HFF-Myc (cell line): Measurements from ENCODE around the gene MAP4K4.

Source experiments
- DNase-seq: peaks from one replicate; pipeline ENCODE4 v3.0.0-alpha.2; 2011; ENCODE audit warnings: low read depth; ENCODE audit errors: extremely low read depth
- H3K4me3 ChIP-seq: replicated peaks from 2 replicates; pipeline ENCODE4 v1.5.1; 2011; ENCODE audit warnings: low read depth, mild to moderate bottlenecking, control low read depth, low read length
- TF ChIP-seq, protein P1 (sequence below): IDR thresholded peaks from 2 replicates; pipeline ENCODE4 v1.5.1; 2012; ENCODE audit warnings: mild to moderate bottlenecking, low read depth, low read length, control low read depth; ENCODE audit errors: missing control alignments

The MAP4K4 gene

DNA sequence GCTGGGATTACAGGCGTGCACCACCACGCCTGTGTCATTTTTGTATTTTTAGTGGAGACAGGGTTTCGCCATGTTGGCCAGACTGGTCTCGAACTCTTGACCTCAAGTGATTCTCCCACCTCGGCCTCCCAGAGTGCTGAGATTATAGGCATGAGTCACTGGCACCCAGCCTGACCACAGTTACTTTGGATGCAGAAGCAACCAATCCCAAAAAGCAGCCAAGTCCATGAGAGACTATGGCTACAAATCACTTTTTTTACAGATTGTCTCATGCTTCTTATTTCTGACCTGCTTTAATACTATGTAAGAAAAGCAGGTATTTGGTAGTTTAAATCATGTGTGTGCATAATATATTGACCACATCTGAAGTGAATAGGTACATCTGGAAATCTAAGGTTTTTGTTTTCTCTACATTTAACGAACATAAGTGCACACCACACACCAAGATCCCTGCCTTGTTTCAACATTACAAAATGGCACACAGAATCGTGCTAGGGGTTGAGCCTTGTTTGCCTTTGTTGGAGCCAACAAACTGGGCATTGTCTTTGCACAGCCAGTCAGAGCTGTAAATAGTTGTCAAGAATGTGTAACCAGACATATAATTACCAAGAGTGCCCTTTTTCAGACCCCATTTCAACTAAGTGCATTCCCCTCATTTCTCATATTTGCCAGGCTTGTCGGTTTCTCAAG is 18.3 kb upstream of the MAP4K4 start:
- TF ChIP-seq, protein P1, sequence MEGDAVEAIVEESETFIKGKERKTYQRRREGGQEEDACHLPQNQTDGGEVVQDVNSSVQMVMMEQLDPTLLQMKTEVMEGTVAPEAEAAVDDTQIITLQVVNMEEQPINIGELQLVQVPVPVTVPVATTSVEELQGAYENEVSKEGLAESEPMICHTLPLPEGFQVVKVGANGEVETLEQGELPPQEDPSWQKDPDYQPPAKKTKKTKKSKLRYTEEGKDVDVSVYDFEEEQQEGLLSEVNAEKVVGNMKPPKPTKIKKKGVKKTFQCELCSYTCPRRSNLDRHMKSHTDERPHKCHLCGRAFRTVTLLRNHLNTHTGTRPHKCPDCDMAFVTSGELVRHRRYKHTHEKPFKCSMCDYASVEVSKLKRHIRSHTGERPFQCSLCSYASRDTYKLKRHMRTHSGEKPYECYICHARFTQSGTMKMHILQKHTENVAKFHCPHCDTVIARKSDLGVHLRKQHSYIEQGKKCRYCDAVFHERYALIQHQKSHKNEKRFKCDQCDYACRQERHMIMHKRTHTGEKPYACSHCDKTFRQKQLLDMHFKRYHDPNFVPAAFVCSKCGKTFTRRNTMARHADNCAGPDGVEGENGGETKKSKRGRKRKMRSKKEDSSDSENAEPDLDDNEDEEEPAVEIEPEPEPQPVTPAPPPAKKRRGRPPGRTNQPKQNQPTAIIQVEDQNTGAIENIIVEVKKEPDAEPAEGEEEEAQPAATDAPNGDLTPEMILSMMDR: no peak
- H3K4me3 ChIP-seq: no peak overlapping the region
- DNase-seq: no peak

DNA sequence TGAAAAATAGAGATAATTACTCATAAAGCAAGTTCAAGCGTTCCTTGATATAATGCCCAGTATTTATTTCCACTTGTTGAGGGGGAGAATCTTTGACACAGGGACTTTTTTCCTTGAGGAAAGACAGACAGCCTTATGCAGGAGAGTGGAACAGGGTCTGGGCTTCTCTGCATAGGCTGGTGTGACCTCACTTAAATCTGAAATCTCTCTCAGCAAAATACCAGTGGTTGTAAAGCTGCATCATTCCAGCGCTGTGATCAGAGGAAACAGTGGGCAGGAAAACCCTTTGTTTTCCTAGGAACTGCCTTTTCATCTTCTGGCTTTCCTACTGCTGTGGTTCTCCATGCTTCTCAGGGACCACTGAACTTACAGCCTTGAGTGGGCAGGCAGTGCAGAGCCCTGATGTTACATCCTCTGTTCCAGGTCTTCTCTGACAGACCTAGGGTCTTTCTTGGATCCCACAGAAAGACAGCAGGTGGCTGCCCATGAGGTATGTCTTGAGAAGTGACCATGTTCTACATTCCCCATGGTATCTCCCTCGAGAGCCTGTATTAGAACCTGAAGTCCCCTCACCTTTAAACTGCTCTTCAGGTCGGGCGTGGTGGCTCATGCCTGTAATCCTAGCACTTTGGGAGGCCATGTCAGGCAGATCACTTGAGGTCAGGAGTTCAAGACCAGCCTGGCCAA is 17.6 kb upstream of the MAP4K4 start:
- no peak for DNase-seq
- no peak overlapping the region for H3K4me3 ChIP-seq
- TF ChIP-seq, protein P1: no peak

DNA sequence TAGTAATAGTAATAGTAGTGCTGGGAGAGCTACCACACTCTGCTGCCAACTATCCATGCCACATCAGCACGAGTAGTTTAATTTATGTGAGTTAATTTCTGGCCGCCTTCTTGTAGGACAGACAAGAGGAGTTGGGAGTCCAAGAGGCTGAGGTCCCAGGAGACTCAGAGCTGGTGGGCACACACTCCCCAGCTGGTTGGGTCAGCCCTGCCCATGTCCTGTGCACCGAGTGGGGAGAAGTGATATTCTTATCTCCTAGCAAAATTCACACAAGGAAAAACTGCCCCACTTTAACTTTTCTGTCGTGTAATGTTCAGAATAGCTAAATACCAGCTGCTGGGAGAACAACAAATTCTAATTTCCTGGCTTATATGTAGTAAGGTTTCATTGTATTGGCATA is 15.2 kb upstream of the MAP4K4 start:
- H3K4me3 ChIP-seq: no peak overlapping the region
- no peak for DNase-seq
- TF ChIP-seq, protein P1: no peak

DNA sequence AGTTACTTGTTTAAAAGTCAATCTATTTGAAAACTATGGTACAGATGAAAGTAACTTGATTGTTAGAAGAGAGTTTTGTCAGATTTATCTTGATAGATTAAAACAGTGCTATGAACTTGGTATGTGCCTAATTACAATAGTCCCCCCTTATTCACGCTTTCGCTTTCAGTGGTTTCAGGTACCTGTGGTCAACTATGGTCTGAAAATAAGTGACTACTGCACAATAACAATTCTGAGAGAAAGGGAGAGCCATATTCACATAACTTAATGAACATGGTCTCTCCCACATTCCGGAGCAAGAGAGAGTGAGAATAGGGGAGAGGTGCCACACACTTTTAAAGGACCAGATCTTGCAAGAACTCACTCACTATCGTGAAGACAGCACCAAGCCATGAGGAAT is 13.2 kb upstream of the MAP4K4 start:
- TF ChIP-seq, protein P1: no peak
- DNase-seq: no peak
- no peak overlapping the region for H3K4me3 ChIP-seq

GRCh38 chr2:101688261-101688660 is 9.2 kb upstream of the MAP4K4 start:
- TF ChIP-seq, protein P1: no peak
- no peak overlapping the region for H3K4me3 ChIP-seq
- no peak for DNase-seq

DNA sequence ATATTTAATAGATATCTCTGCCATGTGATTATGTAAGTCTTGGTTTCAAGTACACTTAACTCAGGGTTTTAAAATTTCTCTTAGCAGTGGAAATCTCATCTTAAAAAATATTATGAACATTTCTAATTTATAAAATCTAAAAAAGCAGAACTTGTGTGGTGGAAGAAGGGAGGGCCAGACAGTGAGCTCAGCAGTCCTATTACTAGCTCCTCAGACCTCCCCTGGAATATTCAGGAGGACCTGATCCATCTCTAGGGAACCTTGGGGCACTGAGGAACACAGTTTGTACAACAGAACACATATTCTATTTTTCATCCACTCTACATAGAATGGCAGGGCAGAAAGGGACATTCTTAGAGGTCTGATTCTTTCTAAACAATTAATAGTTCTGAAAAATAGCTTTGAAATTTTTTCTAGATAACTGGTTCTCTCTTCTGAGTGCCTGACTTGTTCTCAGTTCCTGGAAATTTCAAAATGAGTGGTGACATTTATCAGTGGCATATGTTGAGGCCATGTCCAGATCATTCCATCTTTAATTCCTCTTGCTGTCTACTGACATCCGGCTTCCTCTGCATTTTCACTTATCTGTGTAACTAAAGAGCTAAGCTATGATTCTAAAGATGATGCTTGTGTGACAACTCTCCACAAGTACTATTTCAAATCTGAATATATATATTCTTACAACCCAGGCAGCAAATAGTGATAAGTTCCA is 8.2 kb upstream of the MAP4K4 start:
- TF ChIP-seq, protein P1: no peak
- no peak overlapping the region for H3K4me3 ChIP-seq
- no peak for DNase-seq
